Activated gamma-delta T cell (primary cell): ENCODE results near the gene FAXC.
"Not testable (repeated sequence)": the region's sequence is repeated elsewhere in the genome, so short reads cannot be mapped to it uniquely, and the experiment has no call there.

ENCODE experiments used
- DNase-seq: peaks from one replicate; lab custom pipeline; 2025; lab: John Stamatoyannopoulos, UW

Gene FAXC

GRCh38 chr6:99285881-99286280 is 63.6 kb downstream of the FAXC start:
- no peak for DNase-seq

GRCh38 chr6:99282479-99283062 is 66.9 kb downstream of the FAXC start:
- no peak for DNase-seq

GRCh38 chr6:99276747-99277146 is 72.7 kb downstream of the FAXC start:
- DNase-seq: no peak

GRCh38 chr6:99270826-99271225 is 78.6 kb downstream of the FAXC start:
- DNase-seq: no peak

GRCh38 chr6:99270030-99270429 is 79.4 kb downstream of the FAXC start:
- DNase-seq: no peak

- DNase-seq: no peak
Measured at GRCh38 chr6:99269207-99269606, 80.3 kb downstream of the FAXC start.

GRCh38 chr6:99266996-99267395 is 82.5 kb downstream of the FAXC start:
- DNase-seq: not testable (repeated sequence)

- DNase-seq: not testable (repeated sequence)
Measured at GRCh38 chr6:99265447-99265846, 84.0 kb downstream of the FAXC start.

- no peak for DNase-seq
Measured at GRCh38 chr6:99254616-99255550, 94.6 kb downstream of the FAXC start.

- no peak for DNase-seq
Measured at GRCh38 chr6:99253271-99253670, 96.2 kb downstream of the FAXC start.

GRCh38 chr6:99252421-99252820 is 97.1 kb downstream of the FAXC start:
- no peak for DNase-seq

GRCh38 chr6:99250476-99250875 is 99.0 kb downstream of the FAXC start:
- DNase-seq: no peak

GRCh38 chr6:99246602-99247001 is 102.9 kb downstream of the FAXC start:
- no peak for DNase-seq

GRCh38 chr6:99241905-99242534 is 107.5 kb downstream of the FAXC start:
- no peak for DNase-seq

- DNase-seq: no peak
Measured at GRCh38 chr6:99236010-99236409, 113.5 kb downstream of the FAXC start.

GRCh38 chr6:99233219-99233618 is 116.3 kb downstream of the FAXC start:
- DNase-seq: no peak

- no peak for DNase-seq
Measured at GRCh38 chr6:99232056-99232455, 117.4 kb downstream of the FAXC start.

GRCh38 chr6:99225172-99225571 is 124.3 kb downstream of the FAXC start:
- DNase-seq: no peak
